NB4 (cell line): ENCODE data around the gene ZFP91.

Experiments
- DNase-seq: peaks from one replicate; pipeline ENCODE4 v3.0.0; 2010; ENCODE audit warnings: low read depth
- H3K4me3 ChIP-seq: one replicate; pipeline ENCODE4 v1.5.1; 2011; ENCODE audit warnings: mild to moderate bottlenecking, low read depth, low read length, moderate library complexity
- CTCF ChIP-seq: IDR thresholded peaks from one replicate; pipeline ENCODE4 v1.5.1; 2012; ENCODE audit warnings: low read depth, low read length
- MAX ChIP-seq: IDR thresholded peaks from 2 replicates; pipeline ENCODE4 v1.6.1; 2011; ENCODE audit warnings: low read depth, low read length
- MYC ChIP-seq: IDR thresholded peaks from 2 replicates; pipeline ENCODE4 v1.6.1; 2011; ENCODE audit warnings: low read depth, low read length
- POLR2A ChIP-seq: IDR thresholded peaks from 2 replicates; pipeline ENCODE4 v1.6.1; 2011; ENCODE audit warnings: mild to moderate bottlenecking; ENCODE audit not compliant: insufficient read length; ENCODE audit errors: extremely low read depth

ZFP91 gene

GRCh38 chr11:58650496-58650895 is 71.6 kb downstream of the ZFP91 start:
- TF ChIP-seq MAX (no peak), MYC (no peak), POLR2A (no peak), CTCF (no peak)
- no peak for DNase-seq
- no peak overlapping the region for H3K4me3 ChIP-seq

DNA sequence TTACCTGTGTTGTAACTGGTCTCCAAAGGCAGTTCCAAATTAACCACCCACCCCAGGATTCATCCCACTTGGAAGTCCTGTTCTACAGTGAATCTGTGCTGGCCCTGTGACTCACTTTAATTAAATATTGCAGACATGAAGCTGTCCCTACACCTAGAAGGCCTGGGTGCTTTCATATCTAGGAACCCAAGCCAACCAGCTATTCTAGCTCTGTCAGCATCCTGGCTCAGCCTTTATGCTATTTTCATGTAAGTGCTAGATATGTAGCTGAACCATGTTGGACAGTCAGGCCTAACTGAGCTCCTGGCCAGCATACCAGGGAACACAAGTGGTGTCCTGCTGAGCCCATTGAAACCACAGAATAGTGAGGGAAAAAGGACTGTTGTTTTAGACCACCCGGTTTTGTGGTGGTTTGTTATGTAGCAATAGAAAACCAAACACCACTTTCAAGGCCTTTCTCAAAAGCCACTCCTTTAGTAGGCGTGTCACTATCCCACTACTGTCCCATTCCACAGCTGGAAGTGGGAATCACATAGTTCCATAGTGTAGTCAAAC is 73.9 kb downstream of the ZFP91 start:
- H3K4me3 ChIP-seq = no peak overlapping the region
- TF ChIP-seq MAX = no peak
- TF ChIP-seq MYC = no peak
- TF ChIP-seq POLR2A = no peak
- no peak for TF ChIP-seq CTCF
- no peak for DNase-seq

DNA sequence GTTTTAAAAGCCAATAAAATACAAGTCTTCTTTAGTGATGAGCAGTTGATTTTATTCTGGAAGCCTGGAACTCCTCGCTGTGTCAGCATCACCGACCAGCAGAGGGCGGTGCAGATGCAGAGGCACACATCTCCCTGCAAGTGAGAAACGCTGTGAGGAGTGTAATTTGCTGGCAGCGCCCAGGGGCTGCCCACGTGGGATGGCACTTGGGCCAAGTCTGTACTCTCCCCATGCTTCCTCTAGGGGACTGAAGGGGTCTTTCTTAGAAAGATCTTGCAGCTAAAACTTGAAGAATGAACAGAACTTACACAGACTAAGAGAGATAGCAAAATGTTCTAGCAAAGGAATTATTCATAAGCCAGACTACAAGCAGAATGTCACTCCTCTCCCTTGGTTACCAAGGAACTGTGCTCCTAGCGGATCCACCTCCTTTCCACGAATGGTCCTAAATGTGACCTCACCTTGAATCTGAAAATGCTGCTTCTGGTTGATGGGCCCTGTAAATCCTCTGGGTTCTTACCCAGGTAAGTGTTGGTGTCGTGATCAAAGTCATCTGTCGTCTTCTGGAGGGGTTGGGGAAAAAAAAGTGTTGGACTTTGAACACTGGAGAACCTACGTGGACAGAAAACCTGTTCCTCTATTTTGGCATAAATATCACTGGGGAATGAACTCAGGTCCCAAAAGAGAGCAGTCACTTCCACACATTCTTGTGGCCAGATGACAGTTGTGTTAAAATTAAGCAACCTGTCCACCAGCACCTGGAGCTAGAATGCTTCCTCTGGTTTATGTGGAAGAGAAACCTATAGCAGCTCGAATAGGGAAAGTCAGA is 75.4 kb downstream of the ZFP91 start:
- TF ChIP-seq POLR2A (no peak), MYC (peak; percentile 63; the same call in 1 of the 2 replicates), CTCF (peak; percentile 96), MAX (peak; percentile 87)
- DNase-seq = peak; percentile 77
- no peak overlapping the region for H3K4me3 ChIP-seq

DNA sequence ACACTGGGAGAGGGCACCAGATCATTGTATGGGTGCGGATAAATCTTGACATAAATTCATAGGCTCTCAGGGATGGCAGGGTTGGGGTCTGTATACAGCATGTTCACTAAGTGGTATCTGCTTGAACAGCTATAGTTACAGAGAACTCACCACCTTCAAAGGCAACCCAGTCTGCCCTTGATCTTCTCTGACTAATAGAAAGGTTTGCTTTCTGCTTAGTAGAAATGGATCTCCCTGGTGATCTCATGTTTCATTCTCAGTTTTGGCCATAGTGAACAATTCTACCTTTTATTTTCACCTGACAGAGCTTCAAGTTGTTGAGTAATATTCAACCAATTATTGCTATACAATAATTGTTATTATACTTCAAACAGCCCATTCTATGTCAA is 76.0 kb downstream of the ZFP91 start:
- DNase-seq = no peak

GRCh38 chr11:58656348-58656747 is 77.5 kb downstream of the ZFP91 start:
- DNase-seq = no peak
- TF ChIP-seq MYC = no peak
- no peak for TF ChIP-seq POLR2A
- H3K4me3 ChIP-seq = no peak overlapping the region

More for the DNA sequence above, 76.0 kb downstream of the ZFP91 start:
- no peak overlapping the region for H3K4me3 ChIP-seq
- TF ChIP-seq MAX (no peak), POLR2A (no peak), MYC (no peak), CTCF (no peak)

DNA sequence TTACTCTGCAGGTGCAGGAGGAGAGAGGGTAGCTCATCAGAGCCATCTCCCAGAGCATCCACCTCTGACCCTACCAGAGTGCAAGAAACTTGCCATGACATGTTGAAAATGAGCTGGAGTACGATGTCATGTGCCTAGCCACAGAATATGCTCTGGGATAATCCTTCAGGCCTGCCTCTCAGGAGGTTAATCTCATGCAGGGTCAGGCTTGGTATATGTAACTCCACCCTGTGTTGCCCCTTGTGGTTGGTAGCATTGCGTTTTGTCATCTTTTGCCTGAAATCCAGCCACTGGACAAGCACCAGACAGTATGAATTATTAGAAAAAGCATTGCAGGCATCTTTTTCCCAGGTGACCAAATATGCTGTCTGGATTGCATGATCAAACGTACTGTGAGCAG is 79.8 kb downstream of the ZFP91 start:
- DNase-seq = no peak
- H3K4me3 ChIP-seq = no peak overlapping the region
- TF ChIP-seq MAX = no peak
- no peak for TF ChIP-seq MYC
